Epithelial cell of prostate (primary cell): ENCODE results near the gene ZNF134.

ENCODE experiments used
- DNase-seq: peaks from one replicate; pipeline ENCODE4 v3.0.0-alpha.2; 2011; ENCODE audit warnings: low read depth, low spot score
- H3K27ac ChIP-seq: fragments of 450-650 bp; 2 replicates; pipeline ENCODE4 v1.5.1; 2017; ENCODE audit warnings: mild to moderate bottlenecking

ZNF134 gene

DNA sequence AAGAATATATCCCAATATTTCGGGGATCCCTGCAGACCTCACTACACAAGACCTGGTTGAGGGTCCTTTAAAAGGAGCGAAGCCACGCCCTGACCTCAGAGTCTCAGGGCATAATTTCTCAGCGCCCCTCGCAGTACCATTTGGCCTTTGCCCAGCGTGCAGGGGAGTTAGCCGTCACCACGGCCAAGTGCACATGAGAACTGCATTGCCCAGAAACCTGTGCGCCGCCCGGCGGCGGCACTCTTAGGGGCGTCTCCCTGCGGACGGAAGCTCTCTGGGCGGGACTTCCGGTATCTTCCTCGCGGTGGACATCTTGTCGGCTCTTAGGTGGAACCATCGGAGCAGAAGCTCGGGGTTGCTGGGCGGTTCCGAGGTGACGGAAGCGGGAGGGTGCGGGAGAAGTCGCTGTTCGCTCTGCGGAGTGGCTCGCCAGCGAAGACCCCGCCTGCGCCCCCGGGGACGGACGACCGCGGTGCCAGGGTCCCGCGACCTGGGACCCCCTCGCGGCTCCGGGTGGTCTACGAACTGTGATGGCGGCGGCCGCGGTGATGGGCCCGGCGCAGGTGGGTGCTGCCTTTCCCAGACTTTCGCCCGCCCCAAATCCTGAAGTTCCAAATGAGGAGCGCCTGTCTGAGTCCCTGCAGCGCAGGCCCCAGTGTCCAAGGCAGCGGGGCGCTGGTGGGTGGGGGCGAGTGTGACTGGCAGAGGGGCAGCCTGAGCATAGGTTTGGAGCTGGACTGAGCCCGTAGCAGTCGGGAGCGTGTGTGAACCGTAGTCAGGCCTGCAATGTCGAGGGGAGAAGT is at the start of gene ZNF134:
TSS of gene ZNF134 (plus strand) at position 302 of the 803 bp plus-strand sequence. CDS start 5,227 bp downstream, outside the sequence.
- peak; percentile 46 for DNase-seq
- peak within 1 kb of the TSS; percentile 35 for H3K27ac ChIP-seq

DNA sequence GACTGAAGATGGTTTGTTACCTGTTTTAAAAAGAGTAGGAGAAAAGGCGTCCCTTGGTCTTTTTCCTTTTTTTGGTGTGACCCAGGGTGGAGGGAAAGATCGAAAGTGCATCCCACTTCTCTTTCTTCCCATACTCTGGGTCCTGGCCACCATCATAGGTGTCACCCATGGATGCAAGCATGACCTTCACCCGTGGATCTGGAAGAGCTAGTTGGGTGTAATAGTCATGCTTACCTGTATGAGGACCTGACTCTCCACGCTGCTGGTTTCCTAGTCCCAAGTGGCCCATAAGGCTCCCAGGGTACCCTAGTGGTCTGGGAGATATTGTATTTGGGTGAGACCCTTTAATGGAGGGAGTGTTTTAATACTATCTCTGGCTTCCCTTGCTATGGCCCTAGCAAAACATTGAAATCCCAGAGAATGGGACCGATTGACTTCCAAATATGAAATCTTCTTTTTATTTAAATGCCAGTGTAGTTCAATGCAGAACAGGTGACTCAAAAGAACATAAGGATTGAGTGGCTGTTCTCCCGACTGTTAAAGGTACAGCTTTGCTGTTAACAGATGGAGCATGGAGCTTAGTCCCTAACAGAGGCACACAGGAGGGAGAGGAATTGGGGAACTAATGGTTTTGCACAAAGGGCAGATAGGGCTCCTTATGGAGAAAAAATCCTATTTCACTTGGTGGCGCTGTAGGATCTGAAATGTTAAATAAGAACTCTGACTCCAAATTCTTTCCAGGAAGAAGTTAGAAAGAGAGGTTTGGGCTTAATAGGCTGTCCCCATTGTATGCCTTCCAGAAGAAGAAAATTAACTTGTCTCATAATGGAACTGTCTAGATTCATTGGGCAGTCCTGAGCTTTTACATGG is 47.4 kb upstream of the ZNF134 start:
- DNase-seq, result no peak
- H3K27ac ChIP-seq, result no peak overlapping the region

DNA sequence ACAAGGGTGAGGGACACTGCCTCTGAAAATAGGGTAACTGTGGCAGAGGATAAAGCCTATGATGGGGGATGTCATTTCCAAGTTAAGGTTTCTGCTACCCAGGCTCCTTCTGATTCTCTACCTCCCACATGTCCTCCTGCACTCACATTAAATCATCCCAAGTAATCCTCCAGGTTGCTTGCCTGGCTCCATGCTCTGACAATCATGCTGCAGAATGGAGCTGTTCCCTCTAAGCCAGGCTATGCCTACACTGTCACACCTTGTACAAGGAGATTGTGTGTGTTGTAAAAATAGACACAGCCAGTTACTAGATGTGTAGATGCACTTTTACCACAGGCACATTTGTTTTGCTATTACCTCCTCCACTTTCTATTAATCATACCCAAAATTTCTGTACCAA is 43.3 kb upstream of the ZNF134 start:
- no peak overlapping the region for H3K27ac ChIP-seq
- no peak for DNase-seq

DNA sequence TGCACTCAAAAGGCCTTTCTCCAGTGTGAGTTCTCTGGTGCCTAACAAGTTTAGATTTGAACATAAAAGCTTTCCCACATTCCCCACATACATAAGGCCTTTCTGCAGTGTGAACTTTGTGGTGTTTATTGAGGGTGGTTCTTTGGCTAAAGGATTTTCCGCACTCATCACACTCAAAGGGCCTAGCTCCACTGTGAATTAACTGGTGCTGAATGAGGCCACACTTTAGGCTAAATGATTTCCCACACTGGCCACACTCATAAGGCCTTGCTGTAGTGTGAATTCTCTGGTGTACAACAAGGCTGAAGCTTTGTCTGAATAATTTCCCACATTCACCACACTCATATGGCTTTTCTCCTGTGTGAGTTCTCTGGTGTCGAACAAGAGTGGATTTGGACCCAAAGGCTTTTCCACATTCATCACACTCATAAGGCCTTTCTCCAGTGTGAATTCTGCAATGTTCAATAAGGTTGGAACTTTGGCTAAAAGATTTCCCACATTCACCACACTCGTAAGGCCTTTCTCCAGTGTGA is 41.6 kb upstream of the ZNF134 start:
- DNase-seq, result no peak
- no peak overlapping the region for H3K27ac ChIP-seq

DNA sequence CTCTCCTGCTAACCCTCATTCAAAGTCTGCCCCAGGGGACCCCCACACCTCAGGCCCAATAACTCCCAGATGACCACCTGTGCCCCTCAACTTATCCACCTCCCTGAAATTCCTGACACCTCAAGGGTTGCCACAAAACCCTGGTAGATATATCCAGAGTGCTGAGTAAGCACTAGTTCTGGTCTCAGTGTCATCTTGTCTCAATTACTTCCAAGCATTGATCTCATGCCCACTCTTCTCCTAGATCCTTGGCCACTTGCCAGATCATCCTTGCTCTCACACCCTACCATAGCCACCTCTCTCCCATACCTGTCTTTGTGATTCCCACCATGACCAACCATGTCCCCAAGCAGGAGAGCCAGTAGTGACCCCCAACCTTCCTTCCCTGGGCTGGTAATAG is 37.4 kb upstream of the ZNF134 start:
- no peak for DNase-seq
- no peak overlapping the region for H3K27ac ChIP-seq

DNA sequence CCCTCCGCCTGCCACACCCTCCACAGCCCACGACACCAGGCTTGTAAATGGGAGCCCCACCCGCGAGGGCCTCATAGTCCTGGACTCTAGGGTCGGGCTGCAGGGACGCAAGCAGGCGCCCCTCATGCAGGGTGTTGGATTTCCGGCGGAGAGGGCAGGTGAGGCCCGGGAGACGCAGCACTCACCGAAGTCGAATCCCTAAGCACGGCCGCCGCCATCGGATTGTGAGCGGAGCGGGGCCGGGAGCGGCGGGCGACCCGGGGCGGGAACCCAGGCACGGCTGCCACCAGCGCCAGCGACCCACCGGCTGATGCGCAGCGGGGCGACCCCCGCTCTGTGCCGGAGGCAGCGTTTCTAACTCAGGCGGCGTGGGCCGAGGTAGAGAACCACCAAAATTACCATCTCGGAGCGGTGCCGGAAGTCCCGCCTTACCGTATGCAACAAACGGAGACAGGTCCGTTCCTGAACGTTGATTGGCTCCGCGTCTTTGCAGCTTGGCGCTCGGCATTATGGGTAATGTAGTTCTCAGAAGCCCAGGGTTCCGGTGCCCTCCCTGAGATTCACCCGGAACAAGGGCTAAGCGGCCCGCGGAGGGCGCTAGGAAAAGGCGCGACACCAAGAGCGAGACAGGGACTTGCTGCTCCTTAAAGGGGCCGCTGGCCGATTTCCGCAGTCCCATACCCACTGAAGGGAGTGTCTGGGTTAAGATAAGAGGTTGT is 35.4 kb upstream of the ZNF134 start, which contains the start of gene ZNF416:
TSS of gene ZNF416 (minus strand) at position 425 of the 719 bp plus-strand sequence. CDS start at position 218, 207 bp downstream.
- peak; percentile 94 for DNase-seq
- peak within 1 kb of the TSS; percentile 69 for H3K27ac ChIP-seq

DNA sequence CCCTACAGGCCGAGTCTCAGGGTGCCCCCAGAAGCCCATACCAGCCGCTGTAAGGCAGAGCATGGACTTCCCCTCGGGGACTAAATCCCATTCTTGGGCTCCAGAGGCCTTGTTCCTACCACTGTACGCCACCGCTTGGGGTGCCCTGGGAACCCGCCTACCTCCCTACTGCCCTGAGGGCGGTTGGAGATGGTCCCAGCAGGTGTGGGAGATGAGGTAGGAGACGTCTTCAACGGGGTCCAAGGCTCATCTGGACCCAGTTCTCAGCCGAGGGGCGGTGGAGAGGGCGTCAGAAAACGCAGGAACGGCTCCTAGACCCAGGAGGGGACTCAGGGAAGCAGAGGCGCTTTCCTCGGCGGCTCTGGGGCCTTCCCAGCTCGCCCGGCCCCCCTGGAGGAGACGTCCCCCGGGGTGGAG is 30.9 kb upstream of the ZNF134 start:
- DNase-seq, result no peak
- H3K27ac ChIP-seq, result no peak overlapping the region

DNA sequence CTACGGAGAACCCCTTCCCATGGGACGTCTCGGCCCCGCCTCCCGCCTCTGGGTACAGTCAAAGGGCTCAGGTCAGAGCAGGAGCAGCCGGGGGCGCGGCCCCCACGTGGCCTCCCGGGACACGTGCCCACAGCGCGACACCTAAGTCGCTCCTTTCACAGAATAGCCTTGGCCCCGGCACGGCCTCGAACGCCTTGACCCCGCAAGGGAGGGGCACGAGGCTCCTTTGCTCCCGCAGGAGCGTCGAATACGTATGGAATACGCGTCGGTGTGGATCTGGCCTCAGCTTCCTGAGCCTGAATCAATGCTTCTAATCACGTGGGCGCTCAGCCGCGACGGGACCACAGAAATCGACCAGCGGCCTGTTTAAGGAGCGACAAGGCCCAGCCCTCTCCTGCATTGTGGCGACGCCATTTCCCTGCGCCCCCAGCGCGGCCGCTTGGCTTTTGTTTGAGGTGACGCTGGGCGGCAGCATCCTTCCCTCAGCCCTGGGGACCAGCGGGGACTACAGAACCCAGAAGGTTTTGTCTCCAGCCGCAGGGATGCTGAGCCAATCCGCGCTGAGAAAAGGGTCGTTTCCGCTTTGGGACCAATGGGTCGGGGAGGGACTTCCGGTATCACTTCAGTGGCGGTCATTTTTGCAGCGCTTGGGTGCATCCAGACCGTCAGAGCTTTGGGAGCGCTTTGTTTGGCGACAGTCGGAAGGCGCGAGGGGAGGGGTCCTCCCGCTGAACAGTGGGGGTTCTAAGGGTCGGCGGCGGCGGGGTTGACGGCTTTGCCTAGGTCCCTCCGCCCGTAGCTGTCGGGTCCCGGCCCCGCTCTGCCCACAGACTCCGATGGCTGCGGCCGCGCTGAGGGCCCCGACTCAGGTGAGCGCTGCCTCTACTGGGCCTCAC is 30.3 kb upstream of the ZNF134 start, which contains the start of gene ZIK1:
TSS of gene ZIK1 (plus strand) at position 625 of the 896 bp plus-strand sequence. CDS start at position 837, 212 bp downstream.
- H3K27ac ChIP-seq, result no peak within 1 kb of the TSS
- DNase-seq, result peak; percentile 22

DNA sequence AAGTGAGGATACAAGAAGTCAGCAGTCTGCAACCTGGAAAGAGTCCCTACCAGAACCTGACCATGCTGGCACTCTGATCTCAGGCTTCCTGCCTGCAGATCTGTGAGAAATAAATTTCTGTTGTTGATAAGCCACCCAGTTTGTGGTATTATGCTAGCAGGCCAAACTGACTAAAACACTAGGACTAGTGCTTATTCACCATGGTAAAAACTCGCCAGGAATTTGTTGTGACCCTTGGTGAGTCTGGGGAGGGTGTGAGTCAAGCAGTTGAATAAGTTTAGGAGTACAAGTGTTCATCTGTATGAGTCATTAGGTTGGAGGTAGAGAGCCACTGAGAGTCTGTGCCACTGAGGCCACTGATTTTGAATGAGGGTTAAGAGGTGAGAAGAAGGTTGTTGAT is 26.5 kb upstream of the ZNF134 start:
- peak overlapping the region; percentile 30 for H3K27ac ChIP-seq
- DNase-seq, result peak; percentile 67

DNA sequence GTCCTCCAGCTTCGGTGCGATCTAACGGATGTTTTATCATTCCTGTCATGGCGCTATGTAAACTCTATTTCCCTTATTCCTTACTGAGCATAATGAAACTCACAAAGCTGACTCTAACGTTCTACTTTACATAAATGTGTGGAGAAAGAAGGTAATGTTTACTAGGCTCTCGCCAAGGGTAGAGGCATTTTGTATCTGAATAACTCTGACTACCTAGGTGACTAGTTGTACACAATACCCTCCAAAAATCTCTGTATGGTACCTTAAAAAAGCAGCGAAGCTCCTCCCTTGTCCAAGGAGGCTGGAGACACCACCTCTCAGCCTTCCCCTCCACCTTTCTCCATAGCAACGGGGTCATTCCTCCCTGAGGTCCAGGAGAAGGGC is 14.7 kb upstream of the ZNF134 start:
- DNase-seq, result no peak
- no peak overlapping the region for H3K27ac ChIP-seq

DNA sequence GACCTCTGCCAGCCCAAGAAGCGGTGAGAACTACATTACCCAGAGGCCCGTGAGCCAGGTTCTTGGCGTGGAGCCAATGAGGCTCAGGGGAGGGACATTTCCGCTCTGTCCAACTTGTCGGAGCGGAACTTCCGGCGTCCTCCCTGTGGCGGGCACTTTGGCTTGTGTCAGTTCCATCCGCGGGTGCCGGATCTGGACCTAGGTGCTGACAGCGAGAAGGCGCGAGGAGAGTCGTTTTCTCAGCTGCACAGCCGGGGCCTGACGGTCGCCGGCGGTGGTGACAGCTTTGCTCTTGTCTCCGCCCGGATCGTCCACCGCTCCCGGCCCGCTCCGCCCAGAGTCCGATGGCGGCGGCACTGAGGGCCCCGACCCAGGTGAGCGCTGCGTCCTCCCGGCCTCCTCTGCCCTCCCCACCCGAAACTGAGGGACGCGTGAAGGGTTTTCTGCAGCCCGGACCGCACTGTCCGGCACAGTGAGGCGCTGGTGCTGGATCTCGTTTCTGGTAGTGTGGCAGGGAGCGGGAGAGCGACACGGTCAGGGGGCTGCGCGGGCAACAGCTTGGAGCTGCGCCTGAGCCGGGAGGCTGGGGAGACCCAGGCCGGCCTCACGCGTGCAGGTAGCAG is 14.2 kb upstream of the ZNF134 start, which contains the start of gene ZNF530:
TSS of gene ZNF530 (plus strand) at position 125 of the 623 bp plus-strand sequence. CDS start 4,461 bp downstream, outside the sequence.
- peak; percentile 56 for DNase-seq
- no peak within 1 kb of the TSS for H3K27ac ChIP-seq

DNA sequence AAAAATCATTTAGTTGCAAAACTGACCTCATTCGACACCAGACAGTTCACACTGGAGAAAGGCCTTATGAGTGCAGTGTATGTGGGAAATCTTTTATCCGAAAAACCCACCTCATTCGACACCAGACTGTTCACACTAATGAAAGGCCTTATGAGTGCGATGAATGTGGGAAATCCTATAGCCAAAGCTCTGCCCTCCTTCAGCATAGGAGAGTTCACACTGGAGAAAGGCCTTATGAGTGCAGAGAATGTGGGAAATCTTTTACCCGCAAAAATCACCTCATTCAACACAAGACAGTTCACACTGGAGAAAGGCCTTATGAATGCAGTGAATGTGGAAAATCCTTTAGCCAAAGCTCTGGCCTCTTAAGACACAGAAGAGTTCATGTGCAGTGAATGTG is 7.1 kb upstream of the ZNF134 start:
- DNase-seq, result no peak
- H3K27ac ChIP-seq, result no peak overlapping the region

DNA sequence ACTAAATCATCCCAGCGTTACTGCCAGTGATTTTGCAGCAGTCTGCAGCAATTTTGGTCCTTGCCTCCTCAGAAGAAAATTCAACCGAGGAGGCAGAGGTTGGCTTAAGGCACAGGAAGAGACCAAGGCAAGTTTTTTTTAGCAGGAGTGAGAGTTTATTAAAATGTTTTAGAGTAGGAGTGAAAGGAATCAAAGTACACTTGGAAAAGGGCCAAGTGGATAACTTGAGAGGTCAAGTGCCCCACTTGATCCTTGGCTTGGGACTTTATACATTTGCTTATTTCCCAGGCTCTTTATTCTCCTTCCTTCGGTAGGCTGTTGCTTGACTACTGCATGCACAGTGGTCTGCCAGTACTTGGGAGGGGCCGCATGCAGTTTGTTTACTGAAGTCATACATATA is 2.9 kb upstream of the ZNF134 start:
- no peak for DNase-seq
- no peak overlapping the region for H3K27ac ChIP-seq

DNA sequence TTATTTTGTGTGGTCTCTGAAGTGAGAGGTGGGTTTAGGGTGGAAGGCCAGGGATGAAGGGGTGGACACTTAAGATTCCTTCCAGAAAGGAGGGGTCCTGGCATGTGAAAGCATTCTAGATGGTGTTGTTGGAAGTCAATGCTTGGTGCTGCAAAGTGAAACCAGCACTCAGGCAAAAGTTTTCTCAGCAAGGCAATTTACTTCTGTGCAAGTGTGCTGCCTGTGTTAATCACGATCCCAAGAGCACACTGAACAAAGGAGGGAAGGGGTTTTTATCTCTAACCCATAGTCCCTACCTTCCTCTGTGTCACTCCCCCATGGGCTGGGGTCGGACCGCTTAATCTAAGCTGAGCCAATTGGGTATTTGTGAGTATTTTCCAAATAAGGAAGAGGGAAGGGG is 1.3 kb downstream of the ZNF134 start:
- DNase-seq, result no peak
- no peak overlapping the region for H3K27ac ChIP-seq

DNA sequence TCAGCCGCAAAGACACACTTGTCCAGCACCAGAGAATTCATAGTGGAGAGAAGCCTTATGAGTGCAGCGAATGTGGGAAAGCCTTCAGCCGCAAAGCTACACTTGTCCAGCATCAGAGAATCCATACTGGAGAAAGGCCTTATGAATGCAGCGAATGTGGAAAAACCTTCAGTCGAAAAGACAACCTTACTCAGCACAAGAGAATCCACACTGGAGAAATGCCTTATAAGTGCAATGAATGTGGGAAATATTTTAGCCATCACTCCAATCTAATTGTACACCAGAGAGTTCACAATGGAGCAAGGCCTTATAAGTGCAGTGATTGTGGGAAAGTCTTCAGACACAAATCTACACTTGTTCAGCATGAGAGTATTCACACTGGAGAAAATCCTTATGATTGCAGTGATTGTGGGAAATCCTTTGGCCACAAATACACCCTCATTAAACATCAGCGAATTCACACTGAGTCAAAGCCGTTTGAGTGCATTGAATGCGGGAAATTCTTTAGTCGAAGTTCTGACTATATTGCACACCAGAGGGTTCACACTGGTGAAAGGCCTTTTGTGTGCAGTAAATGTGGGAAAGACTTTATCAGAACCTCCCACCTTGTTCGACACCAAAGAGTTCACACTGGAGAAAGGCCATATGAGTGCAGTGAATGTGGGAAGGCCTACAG is 6.8 kb downstream of the ZNF134 start:
- DNase-seq, result no peak
- no peak overlapping the region for H3K27ac ChIP-seq

DNA sequence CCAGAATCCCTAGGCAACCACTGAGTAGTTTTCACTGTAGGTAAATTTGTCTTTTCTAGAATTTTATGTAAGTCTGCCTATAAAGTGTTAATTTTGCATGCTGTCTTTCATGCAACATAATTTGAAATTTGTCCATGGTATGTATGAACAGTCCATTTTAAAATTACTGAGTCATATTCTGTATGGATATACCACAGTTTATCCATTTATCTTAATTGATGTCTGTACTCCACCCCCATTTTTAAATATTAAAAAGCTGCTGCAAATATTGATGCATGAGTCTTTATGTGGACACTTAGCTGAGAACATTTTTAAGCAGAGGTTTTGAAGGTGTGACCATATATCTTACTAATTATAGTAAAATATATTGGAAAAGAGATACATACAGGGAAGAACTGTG is 9.0 kb downstream of the ZNF134 start:
- no peak for DNase-seq
- H3K27ac ChIP-seq, result no peak overlapping the region

DNA sequence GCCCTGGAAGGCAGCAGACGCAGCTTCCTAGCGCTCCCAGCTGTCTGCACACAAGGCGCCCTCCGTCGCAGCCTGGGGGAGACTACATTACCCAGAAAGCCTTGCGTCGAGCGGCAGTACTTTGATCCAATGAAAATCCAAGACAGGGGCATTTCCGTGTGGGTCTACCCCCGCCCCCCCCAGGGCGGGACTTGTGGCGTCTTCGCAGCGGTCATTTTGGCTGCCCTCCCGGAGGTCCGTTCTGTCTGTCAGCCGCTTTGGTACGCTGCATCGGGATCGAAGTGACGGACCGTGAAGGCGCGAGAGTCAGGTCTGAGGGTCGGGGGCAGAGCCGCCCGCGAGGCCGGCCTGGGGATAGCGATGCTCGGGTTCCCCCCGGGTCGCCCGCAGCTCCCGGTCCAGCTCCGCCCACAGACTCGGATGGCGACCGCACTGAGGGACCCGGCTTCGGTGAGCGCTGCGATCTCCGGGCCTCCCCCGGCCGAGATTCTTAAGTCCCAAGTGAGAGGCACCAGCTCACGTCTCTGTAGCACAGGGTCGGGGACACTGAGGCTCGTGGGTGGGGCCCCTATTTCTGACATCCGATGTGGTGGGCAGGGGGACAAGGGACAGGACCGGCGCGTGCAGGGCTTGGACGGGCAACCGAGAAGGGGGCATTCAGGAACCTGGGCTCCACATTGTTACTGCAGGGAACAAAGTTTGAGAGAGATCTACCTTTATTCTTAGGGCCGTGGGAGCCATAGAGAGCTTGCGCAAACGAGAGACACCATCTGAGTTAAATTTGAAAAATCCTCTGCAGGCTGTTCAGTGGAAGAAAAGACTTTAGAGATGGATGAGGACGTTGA is 19.2 kb downstream of the ZNF134 start, which contains the start of gene ZNF211:
TSS of gene ZNF211 (plus strand) at position 182 of the 845 bp plus-strand sequence. CDS start at position 361, 179 bp downstream.
- DNase-seq, result peak; percentile 67
- no peak within 1 kb of the TSS for H3K27ac ChIP-seq
